Measurements from ENCODE around the gene TM4SF18.

The TM4SF18 gene

GRCh38 chr3:149299938-149300801, 33.3 kb downstream of the TM4SF18 start (continued):
- TF ChIP-seq ZNF518A (tag by site-specific recombination; conservative IDR thresholded peaks at IDR 0.05; ENCODE audit: low read depth) = no peak
- TF ChIP-seq ZNF302 (tag by site-specific recombination; IDR thresholded peaks at IDR 0.05; ENCODE audit: low read depth) = no peak
- TF ChIP-seq ZNF433 (tag by site-specific recombination; IDR thresholded peaks at IDR 0.05; ENCODE audit: low read depth) = no peak
- TF ChIP-seq ZNF837 (tag by site-specific recombination; IDR thresholded peaks at IDR 0.05) = no peak
- peak; percentile 27; the same call in 1 of the 2 replicates for TF ChIP-seq ZIC2 (tag by site-specific recombination; IDR thresholded peaks at IDR 0.05)
- TF ChIP-seq ZNF626 (tag by site-specific recombination; IDR thresholded peaks at IDR 0.05) = no peak
- TF ChIP-seq ZNF558 (tag by site-specific recombination; IDR thresholded peaks at IDR 0.05) = 0 out of 2 replicates have a peak, but pooled peaks have one; percentile 40
- no peak for TF ChIP-seq KLF8 (tag by site-specific recombination; IDR thresholded peaks at IDR 0.05)
- TF ChIP-seq RBAK (tag by site-specific recombination; IDR thresholded peaks at IDR 0.05) = no peak
- no peak for TF ChIP-seq ZNF221 (tag by site-specific recombination; IDR thresholded peaks at IDR 0.05; ENCODE audit: borderline replicate concordance)
- peak; percentile 38; the same call in 1 of the 2 replicates for TF ChIP-seq ATF2 (tag by site-specific recombination; IDR thresholded peaks at IDR 0.05; ENCODE audit: low read depth)
- no peak for TF ChIP-seq ZNF561 (tag by site-specific recombination; IDR thresholded peaks at IDR 0.05; ENCODE audit: borderline replicate concordance)
- TF ChIP-seq MYNN (tag by site-specific recombination; IDR thresholded peaks at IDR 0.05; ENCODE audit: borderline replicate concordance) = no peak
- no peak for TF ChIP-seq KLF10 (tag by site-specific recombination; IDR thresholded peaks at IDR 0.05)
- TF ChIP-seq ZNF157 (tag by site-specific recombination; IDR thresholded peaks at IDR 0.05) = no peak
- no peak for TF ChIP-seq ZNF280C (tag by site-specific recombination; IDR thresholded peaks at IDR 0.05)
- TF ChIP-seq ZNF792 (tag by site-specific recombination; IDR thresholded peaks at IDR 0.05) = no peak
- TF ChIP-seq ZNF19 (tag by site-specific recombination; IDR thresholded peaks at IDR 0.05; ENCODE audit: low read depth) = no peak
- no peak for TF ChIP-seq PRDM2 (tag by site-specific recombination; IDR thresholded peaks at IDR 0.05; ENCODE audit: borderline replicate concordance)
- no peak for TF ChIP-seq ZNF639 (tag by site-specific recombination; IDR thresholded peaks at IDR 0.05)

Data from HEK293 (cell line).